IMR-90 (cell line): ENCODE measurements around the gene TRIM17.

Experiments used
- BHLHE40 ChIP-seq: fragments of 150-350 bp; IDR thresholded peaks from 2 replicates; pipeline ENCODE4 v1.6.1; 2016; ENCODE audit warnings: mild to moderate bottlenecking, low read depth, low read length
- CEBPB ChIP-seq: IDR thresholded peaks from 2 replicates; pipeline ENCODE4 v1.6.1; 2012; ENCODE audit warnings: low read depth, low read length, improper control_type of control experiment
- FOS ChIP-seq: fragments of 150-350 bp; IDR thresholded peaks from 2 replicates; pipeline ENCODE4 v1.6.1; 2016; ENCODE audit warnings: low read depth, low read length
- MAFK ChIP-seq: IDR thresholded peaks from 2 replicates; pipeline ENCODE4 v1.6.1; 2012; ENCODE audit warnings: low read depth, low read length, improper control_type of control experiment
- NFE2L2 ChIP-seq: fragments of 150-350 bp; IDR thresholded peaks from 2 replicates; pipeline ENCODE4 v1.6.1; 2016; ENCODE audit warnings: low read depth, mild to moderate bottlenecking, low read length
- POLR2A ChIP-seq: IDR thresholded peaks from 2 replicates; pipeline ENCODE4 v1.6.1; 2012; ENCODE audit warnings: mild to moderate bottlenecking, low read depth, low read length
- SMC3 ChIP-seq: fragments of 150-350 bp; IDR thresholded peaks from 2 replicates; pipeline ENCODE4 v1.6.1; 2016; ENCODE audit warnings: low read depth, mild to moderate bottlenecking, antibody characterized with exemption, low read length, moderate library complexity
- TF ChIP-seq, protein P1 (sequence below): conservative IDR thresholded peaks from 2 replicates; pipeline ENCODE4 v1.5.1; 2012; ENCODE audit warnings: mild to moderate bottlenecking, low read depth, low read length, improper control_type of control experiment
- TF ChIP-seq, protein P2 (sequence below): fragments of 150-350 bp; IDR thresholded peaks from 2 replicates; pipeline ENCODE4 v1.6.1; 2017; ENCODE audit warnings: mild to moderate bottlenecking, antibody characterized with exemption, low read length, low read depth

DNA sequence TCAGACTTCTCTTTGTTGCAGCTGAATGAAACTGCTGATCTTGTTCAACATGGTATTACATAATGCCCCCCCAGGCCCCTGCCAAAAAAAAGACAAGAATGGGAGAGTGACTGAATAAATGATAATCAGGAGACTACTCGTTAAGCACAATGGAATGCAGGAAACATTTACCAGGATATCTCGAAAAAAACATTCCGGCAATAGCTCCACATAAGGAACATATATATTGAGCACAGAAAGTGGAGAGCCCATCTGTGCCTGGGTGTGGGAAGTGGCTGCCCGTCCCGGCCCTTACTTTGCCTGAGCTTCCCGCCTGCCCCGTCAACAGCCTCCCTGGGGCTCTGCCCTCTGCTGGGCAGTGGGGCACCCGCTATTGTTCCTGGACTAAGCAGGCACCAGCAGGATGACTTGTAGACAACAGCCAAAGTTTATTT is 23.4 kb downstream of the TRIM17 start:
- TF ChIP-seq, protein P1, sequence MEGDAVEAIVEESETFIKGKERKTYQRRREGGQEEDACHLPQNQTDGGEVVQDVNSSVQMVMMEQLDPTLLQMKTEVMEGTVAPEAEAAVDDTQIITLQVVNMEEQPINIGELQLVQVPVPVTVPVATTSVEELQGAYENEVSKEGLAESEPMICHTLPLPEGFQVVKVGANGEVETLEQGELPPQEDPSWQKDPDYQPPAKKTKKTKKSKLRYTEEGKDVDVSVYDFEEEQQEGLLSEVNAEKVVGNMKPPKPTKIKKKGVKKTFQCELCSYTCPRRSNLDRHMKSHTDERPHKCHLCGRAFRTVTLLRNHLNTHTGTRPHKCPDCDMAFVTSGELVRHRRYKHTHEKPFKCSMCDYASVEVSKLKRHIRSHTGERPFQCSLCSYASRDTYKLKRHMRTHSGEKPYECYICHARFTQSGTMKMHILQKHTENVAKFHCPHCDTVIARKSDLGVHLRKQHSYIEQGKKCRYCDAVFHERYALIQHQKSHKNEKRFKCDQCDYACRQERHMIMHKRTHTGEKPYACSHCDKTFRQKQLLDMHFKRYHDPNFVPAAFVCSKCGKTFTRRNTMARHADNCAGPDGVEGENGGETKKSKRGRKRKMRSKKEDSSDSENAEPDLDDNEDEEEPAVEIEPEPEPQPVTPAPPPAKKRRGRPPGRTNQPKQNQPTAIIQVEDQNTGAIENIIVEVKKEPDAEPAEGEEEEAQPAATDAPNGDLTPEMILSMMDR: peak; percentile 60
- 0 out of 2 replicates have a peak, but pooled peaks have one; percentile 12 for TF ChIP-seq CEBPB
- no peak for TF ChIP-seq POLR2A
- peak; percentile 54; the same call in 1 of the 2 replicates for TF ChIP-seq SMC3
- TF ChIP-seq, protein P2, sequence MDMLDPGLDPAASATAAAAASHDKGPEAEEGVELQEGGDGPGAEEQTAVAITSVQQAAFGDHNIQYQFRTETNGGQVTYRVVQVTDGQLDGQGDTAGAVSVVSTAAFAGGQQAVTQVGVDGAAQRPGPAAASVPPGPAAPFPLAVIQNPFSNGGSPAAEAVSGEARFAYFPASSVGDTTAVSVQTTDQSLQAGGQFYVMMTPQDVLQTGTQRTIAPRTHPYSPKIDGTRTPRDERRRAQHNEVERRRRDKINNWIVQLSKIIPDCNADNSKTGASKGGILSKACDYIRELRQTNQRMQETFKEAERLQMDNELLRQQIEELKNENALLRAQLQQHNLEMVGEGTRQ: no peak
- TF ChIP-seq NFE2L2: no peak
- TF ChIP-seq BHLHE40: no peak
- TF ChIP-seq FOS: no peak
- TF ChIP-seq MAFK: peak; percentile 25; the same call in 1 of the 2 replicates
